GM12878 (cell line): ENCODE data around the gene SRSF12. TPM values are rescaled to one million over a fixed set of nuclear protein-coding genes. Genes with fewer than 3 reads are reported as not detected.

Experiments used
- FOS ChIP-seq: IDR thresholded peaks from 3 replicates; pipeline ENCODE4 v1.6.1; 2011; ENCODE audit warnings: borderline replicate concordance; ENCODE audit not compliant: insufficient read length; ENCODE audit errors: extremely low read depth
- FOXM1 ChIP-seq: IDR thresholded peaks from 2 replicates; pipeline ENCODE4 v1.6.1; 2012; ENCODE audit warnings: low read depth, mild to moderate bottlenecking, inconsistent platforms, low read length, moderate library complexity
- JUND ChIP-seq: IDR thresholded peaks from 2 replicates; pipeline ENCODE4 v1.6.1; 2012; ENCODE audit warnings: low read depth, mild to moderate bottlenecking, low read length, improper control_type of control experiment, moderate library complexity
- PAX5 ChIP-seq: IDR thresholded peaks from 2 replicates; pipeline ENCODE4 v1.6.1; 2011; ENCODE audit warnings: low read depth, low read length, borderline replicate concordance
- RCOR1 ChIP-seq: conservative IDR thresholded peaks from 2 replicates; pipeline ENCODE4 v1.6.1; 2012; ENCODE audit warnings: low read depth, low read length, improper control_type of control experiment
- SIN3A ChIP-seq: IDR thresholded peaks from 2 replicates; pipeline ENCODE4 v1.6.1; 2012; ENCODE audit warnings: low read depth, low read length, improper control_type of control experiment
- SMARCA5 ChIP-seq: fragments of 450-650 bp; IDR thresholded peaks from 2 replicates; pipeline ENCODE4 v1.6.1; 2017; ENCODE audit warnings: mild to moderate bottlenecking
- SPI1 ChIP-seq: IDR thresholded peaks from 2 replicates; pipeline ENCODE4 v1.6.1; 2011; ENCODE audit warnings: low read depth, mild to moderate bottlenecking, low read length, moderate library complexity, borderline replicate concordance; ENCODE audit not compliant: insufficient read depth
- STAT3 ChIP-seq: IDR thresholded peaks from 2 replicates; pipeline ENCODE4 v1.6.1; 2011; ENCODE audit warnings: low read depth, low read length, improper control_type of control experiment
- SUZ12 ChIP-seq: fragments of 200-600 bp; sonication (generic); IDR thresholded peaks from one replicate; pipeline ENCODE4 v1.6.1; 2018; ENCODE audit warnings: antibody characterized with exemption, mild to moderate bottlenecking; ENCODE audit not compliant: unreplicated experiment
- TBL1XR1 ChIP-seq: IDR thresholded peaks from 2 replicates; pipeline ENCODE4 v1.6.1; 2012; ENCODE audit warnings: low read depth, low read length, improper control_type of control experiment
- TCF3 ChIP-seq: IDR thresholded peaks from 2 replicates; pipeline ENCODE4 v1.6.1; 2012; ENCODE audit warnings: low read depth, mild to moderate bottlenecking, low read length, borderline replicate concordance; ENCODE audit not compliant: insufficient read depth
- WRNIP1 ChIP-seq: IDR thresholded peaks from 2 replicates; pipeline ENCODE4 v1.6.1; 2011; ENCODE audit warnings: low read depth, low read length, improper control_type of control experiment, borderline replicate concordance
- ZNF622 ChIP-seq: fragments of 450-650 bp; IDR thresholded peaks from 2 replicates; pipeline ENCODE4 v1.6.1; 2017; ENCODE audit warnings: mild to moderate bottlenecking, inconsistent platforms
- polyA plus RNA-seq, 11 experiments: library from polyadenylated mRNA; depleted of rRNA in 4 of 11; unstranded in 6 of 11; stranded (reverse) in 5 of 11; fragments of >200 nt; fragmentation: Nextera tagmentation in 4 of 11; fragmentation: Illumina TruSeq in 1 of 11; extraction: Ambion mirVana in 4 of 11; extraction: Trizol in 1 of 11; gene quantifications; 1 replicate in 1 of 11; 2 replicates in 10 of 11; pipeline versions ENCODE4 v1.2.1 to v1.2.3, GENCODE V29; 2011 to 2016; ENCODE audit warnings: inconsistent platforms in 2 of 11, missing spikeins in 2 of 11, low read depth in 1 of 11
- total RNA-seq, 4 experiments: library from RNA; depleted of rRNA in 3 of 4; stranded (reverse); fragments of >200 nt in 3 of 4; fragmentation: Illumina TruSeq in 1 of 4; extraction: Trizol in 1 of 4; gene quantifications; 2 replicates each; pipeline versions ENCODE4 v1.2.1 to v1.2.3, GENCODE V29; 2013 to 2021
- TF ChIP-seq, protein P1 (sequence below): fragments of 450-650 bp; conservative IDR thresholded peaks from 2 replicates; pipeline ENCODE4 v1.6.1; 2017; ENCODE audit warnings: mild to moderate bottlenecking, moderate library complexity
- TF ChIP-seq, protein P2 (sequence below): fragments of 450-650 bp; IDR thresholded peaks from 2 replicates; pipeline ENCODE4 v1.6.1; 2017; ENCODE audit warnings: mild to moderate bottlenecking, moderate library complexity
- TF ChIP-seq, protein P3 (sequence below): fragments of 450-650 bp; IDR thresholded peaks from 2 replicates; pipeline ENCODE4 v1.6.1; 2017; ENCODE audit warnings: borderline replicate concordance
- TF ChIP-seq, protein P4 (sequence below): fragments of 450-650 bp; IDR thresholded peaks from 2 replicates; pipeline ENCODE4 v1.6.1; 2014; ENCODE audit warnings: mild to moderate bottlenecking
- TF ChIP-seq, protein P5 (sequence below): fragments of 450-650 bp; IDR thresholded peaks from 2 replicates; pipeline ENCODE4 v1.6.1; 2016; ENCODE audit warnings: mild to moderate bottlenecking

Gene SRSF12
- total and polyA plus RNA-seq, 10 of the 15 experiments (the other 5 are each of a cell fraction or from before 2014, with no cell fraction given): 0.03 to 0.23 TPM; not detected in 8

DNA sequence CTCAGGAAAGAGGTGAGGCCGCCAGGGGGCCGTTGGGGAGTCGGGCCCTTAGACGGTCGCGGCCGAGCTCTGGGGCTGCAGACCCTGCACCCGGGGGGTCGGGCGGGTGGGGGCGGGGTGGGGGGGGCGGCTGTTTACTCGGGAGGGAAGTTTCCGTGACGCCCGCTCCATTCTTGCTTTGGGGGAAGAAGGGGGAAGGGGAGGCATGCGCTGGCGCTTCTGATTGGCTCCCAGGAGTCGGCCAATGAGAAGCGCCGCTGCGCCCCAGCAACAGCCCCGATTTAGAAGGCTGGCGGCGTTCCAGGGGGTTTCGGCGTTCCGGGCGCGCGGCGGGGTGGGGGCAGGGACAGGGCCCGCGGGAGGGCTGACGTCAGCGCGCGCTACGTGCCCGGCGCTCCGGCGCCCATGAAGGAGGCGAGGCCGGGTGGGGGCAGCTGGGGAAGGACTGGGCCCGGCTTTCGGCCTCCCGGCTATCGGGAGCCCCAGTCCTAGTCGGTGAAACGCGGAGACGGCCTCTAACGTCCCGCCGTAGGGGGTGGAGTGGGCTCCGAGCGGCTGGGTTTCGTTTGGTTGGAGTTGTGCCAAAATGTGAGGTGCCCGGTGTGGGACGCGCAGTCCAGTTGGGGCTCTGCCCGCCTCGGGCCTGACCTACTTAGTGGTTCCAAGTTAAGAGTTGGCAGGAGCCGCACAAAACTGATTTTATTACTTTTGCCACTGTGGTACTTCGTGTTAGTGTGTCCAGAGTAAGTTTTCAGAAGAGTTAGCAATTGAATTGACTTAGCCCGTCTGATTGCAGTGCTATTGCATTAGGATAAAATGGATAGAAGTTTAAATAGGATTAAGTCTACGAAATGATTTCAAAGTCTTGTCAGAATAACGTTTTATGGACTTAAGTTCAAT is 36.2 kb downstream of the SRSF12 start (continued):
- TF ChIP-seq WRNIP1 (peak; percentile 98), SUZ12 (no peak), STAT3 (0 out of 2 replicates have a peak, but pooled peaks have one; percentile 36), SPI1 (no peak), RCOR1 (0 out of 2 replicates have a peak, but pooled peaks have one; percentile 62), PAX5 (peak; percentile 37; the same call in 1 of the 2 replicates), TBL1XR1 (no peak; the same call in none of the 2 replicates), FOXM1 (peak; percentile 77), FOS (peak; percentile 16), ZNF622 (no peak), SMARCA5 (no peak), TCF3 (peak; percentile 71), JUND (0 out of 2 replicates have a peak, but pooled peaks have one; percentile 42), SIN3A (peak; percentile 82; the same call in 1 of the 2 replicates)
- TF ChIP-seq, protein P1, sequence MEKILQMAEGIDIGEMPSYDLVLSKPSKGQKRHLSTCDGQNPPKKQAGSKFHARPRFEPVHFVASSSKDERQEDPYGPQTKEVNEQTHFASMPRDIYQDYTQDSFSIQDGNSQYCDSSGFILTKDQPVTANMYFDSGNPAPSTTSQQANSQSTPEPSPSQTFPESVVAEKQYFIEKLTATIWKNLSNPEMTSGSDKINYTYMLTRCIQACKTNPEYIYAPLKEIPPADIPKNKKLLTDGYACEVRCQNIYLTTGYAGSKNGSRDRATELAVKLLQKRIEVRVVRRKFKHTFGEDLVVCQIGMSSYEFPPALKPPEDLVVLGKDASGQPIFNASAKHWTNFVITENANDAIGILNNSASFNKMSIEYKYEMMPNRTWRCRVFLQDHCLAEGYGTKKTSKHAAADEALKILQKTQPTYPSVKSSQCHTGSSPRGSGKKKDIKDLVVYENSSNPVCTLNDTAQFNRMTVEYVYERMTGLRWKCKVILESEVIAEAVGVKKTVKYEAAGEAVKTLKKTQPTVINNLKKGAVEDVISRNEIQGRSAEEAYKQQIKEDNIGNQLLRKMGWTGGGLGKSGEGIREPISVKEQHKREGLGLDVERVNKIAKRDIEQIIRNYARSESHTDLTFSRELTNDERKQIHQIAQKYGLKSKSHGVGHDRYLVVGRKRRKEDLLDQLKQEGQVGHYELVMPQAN: peak; percentile 67
- TF ChIP-seq, protein P2, sequence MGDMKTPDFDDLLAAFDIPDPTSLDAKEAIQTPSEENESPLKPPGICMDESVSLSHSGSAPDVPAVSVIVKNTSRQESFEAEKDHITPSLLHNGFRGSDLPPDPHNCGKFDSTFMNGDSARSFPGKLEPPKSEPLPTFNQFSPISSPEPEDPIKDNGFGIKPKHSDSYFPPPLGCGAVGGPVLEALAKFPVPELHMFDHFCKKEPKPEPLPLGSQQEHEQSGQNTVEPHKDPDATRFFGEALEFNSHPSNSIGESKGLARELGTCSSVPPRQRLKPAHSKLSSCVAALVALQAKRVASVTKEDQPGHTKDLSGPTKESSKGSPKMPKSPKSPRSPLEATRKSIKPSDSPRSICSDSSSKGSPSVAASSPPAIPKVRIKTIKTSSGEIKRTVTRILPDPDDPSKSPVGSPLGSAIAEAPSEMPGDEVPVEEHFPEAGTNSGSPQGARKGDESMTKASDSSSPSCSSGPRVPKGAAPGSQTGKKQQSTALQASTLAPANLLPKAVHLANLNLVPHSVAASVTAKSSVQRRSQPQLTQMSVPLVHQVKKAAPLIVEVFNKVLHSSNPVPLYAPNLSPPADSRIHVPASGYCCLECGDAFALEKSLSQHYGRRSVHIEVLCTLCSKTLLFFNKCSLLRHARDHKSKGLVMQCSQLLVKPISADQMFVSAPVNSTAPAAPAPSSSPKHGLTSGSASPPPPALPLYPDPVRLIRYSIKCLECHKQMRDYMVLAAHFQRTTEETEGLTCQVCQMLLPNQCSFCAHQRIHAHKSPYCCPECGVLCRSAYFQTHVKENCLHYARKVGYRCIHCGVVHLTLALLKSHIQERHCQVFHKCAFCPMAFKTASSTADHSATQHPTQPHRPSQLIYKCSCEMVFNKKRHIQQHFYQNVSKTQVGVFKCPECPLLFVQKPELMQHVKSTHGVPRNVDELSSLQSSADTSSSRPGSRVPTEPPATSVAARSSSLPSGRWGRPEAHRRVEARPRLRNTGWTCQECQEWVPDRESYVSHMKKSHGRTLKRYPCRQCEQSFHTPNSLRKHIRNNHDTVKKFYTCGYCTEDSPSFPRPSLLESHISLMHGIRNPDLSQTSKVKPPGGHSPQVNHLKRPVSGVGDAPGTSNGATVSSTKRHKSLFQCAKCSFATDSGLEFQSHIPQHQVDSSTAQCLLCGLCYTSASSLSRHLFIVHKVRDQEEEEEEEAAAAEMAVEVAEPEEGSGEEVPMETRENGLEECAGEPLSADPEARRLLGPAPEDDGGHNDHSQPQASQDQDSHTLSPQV: no peak
- TF ChIP-seq, protein P3, sequence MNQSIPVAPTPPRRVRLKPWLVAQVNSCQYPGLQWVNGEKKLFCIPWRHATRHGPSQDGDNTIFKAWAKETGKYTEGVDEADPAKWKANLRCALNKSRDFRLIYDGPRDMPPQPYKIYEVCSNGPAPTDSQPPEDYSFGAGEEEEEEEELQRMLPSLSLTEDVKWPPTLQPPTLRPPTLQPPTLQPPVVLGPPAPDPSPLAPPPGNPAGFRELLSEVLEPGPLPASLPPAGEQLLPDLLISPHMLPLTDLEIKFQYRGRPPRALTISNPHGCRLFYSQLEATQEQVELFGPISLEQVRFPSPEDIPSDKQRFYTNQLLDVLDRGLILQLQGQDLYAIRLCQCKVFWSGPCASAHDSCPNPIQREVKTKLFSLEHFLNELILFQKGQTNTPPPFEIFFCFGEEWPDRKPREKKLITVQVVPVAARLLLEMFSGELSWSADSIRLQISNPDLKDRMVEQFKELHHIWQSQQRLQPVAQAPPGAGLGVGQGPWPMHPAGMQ: no peak
- TF ChIP-seq, protein P4, sequence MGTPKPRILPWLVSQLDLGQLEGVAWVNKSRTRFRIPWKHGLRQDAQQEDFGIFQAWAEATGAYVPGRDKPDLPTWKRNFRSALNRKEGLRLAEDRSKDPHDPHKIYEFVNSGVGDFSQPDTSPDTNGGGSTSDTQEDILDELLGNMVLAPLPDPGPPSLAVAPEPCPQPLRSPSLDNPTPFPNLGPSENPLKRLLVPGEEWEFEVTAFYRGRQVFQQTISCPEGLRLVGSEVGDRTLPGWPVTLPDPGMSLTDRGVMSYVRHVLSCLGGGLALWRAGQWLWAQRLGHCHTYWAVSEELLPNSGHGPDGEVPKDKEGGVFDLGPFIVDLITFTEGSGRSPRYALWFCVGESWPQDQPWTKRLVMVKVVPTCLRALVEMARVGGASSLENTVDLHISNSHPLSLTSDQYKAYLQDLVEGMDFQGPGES: no peak
- TF ChIP-seq, protein P5, sequence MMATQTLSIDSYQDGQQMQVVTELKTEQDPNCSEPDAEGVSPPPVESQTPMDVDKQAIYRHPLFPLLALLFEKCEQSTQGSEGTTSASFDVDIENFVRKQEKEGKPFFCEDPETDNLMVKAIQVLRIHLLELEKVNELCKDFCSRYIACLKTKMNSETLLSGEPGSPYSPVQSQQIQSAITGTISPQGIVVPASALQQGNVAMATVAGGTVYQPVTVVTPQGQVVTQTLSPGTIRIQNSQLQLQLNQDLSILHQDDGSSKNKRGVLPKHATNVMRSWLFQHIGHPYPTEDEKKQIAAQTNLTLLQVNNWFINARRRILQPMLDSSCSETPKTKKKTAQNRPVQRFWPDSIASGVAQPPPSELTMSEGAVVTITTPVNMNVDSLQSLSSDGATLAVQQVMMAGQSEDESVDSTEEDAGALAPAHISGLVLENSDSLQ: 0 out of 2 replicates have a peak, but pooled peaks have one; percentile 19
